Superior temporal gyrus (tissue), 1 donor: Measurements from ENCODE around the gene XAGE3.
"Not testable (repeated sequence)": the region's sequence is repeated elsewhere in the genome, so short reads cannot be mapped to it uniquely, and the experiment has no call there.

Experiments used
- DNase-seq: peaks from one replicate; pipeline ENCODE4 v3.0.0-alpha.2; 2016; ENCODE audit errors: extremely low spot score

XAGE3 gene, protein sequence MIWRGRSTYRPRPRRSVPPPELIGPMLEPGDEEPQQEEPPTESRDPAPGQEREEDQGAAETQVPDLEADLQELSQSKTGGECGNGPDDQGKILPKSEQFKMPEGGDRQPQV

DNA sequence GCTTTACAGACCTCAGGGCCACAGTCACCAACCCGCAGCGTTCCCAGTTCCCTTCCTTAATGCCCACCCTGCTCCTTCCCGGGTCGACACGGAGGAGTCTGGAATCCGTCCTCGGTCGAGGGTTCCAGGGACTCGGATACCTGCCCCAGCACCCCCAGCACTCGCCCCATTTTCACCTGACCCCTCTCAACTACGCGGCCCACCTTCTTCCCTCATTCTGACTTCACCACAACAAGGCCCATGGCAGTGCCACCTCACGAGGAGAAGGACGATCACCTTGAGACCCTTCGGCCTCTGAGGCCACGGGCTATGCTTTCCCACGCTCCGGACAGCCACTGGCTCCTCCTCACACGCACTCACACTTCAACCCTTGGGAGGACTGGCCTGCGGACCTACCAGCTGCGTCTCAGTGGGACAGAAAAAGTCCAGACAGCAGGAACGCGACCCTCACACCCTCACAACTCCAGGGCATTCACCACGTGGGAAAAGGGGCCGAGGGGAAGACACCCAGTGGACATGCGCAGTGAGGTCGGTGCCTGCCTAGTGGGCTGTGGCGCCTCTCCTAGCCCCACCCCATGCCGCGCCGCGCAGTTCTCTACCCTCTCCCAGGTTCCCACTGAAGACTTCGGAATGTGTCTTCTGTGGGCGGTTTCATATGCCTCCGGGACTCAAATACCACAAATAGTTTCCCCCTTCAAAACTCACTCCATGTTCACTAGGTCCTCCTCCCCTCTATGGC is at the start of gene XAGE3:
TSS of gene XAGE3 (minus strand) at position 474 of the 739 bp plus-strand sequence. CDS start 950 bp downstream, outside the sequence.
- DNase-seq = no peak

DNA sequence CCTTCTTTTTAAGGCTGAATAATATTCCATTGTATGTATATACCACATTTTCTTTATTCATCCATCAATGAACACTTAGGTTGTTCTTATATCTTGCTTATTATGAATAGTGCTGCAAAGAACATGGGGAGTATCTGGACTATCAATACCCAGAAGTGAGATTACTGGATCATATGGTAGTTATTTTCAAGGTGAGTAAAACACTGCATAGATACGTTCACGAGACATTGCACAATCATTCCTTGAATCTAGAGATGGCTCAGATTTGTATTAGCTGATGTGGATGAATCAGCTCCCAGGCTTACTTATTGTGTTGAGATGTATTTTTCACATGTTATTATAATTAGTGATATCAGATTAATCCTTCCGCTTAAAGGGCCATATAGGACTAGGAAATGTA is 46.8 kb upstream of the XAGE3 start:
- DNase-seq = not testable (repeated sequence)

DNA sequence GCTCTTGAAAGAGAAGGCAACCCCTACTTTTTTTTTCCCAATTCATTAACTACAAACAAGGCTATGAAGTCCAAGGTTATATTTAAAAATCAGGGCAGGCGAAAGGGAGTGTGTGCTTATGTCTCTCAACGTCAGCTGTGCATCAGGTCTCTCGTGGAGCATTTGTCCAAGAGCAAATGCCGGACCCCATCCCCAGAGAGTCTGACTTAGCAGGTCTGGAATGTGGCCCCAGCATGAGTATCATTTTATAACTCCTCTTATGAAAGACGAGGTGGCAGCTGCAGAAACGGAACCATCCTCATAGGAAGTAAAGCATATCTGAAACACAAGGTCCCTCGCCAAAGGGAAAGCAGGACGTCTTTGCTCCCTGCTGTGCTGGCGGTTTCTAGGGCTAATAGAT is 45.8 kb upstream of the XAGE3 start:
- not testable (repeated sequence) for DNase-seq

DNA sequence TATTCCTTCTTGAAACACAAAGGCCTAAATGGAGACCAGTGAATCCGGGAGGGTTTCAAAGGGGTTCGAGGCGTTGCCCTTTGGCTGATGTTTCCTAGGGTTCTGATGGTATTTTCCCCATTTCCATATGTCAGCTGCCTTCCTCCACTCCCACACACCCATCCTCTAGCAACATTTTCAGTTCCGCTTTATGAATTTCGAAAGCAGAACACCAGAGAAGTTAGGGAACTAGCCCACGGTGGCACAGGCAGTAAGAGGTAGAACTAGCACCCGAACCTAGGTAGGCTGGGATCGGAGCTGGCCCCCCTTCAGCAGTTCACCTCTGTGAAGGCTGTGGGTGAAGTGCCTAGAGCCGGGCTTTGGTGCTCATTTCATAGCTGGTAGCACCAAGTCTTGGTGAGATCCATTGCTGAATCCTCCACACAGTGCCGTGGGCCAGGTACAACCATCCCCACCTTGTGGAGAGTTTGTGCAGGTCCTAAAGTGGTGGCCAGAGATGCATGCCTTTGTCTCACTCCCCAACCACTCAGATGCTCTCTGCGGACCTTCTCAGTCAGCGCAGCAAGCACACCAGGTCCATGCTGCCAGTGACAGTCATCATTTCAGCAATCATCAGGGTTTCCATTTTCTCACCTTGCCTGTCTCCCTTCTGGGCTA is 41.6 kb upstream of the XAGE3 start:
- not testable (repeated sequence) for DNase-seq

DNA sequence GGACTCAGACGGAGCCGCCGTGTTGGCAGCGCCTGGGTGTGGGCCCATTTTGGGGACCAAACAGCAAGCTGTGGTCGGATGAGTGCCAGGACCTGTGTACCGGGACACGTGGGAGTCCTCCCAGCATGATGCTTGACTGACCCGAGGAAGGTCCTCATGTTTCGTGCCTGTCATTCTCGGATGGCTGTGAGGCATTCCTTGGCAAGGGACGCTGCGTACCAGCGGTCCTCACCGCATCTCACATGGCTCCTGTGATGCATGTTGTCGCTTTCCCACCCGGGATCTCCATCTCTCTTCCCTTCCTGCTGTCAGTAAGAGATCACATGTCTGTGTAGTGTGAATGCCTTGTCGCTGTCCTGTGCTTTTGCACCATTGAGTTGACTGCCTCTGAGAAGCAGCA is 40.0 kb upstream of the XAGE3 start:
- not testable (repeated sequence) for DNase-seq

DNA sequence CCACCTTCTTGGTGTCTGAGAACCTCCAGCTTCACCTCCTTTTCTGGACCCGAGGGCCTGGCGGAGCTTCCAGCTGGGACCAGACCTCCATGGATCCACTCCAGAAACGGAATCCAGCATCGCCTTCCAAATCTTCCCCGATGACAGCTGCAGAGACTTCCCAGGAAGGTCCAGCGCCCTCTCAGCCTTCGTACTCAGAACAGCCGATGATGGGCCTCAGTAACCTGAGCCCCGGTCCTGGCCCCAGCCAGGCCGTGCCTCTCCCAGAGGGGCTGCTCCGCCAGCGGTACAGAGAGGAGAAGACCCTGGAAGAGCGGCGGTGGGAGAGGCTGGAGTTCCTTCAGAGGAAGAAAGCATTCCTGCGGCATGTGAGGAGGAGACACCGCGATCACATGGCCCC is 39.3 kb upstream of the XAGE3 start:
- DNase-seq = not testable (repeated sequence)

DNA sequence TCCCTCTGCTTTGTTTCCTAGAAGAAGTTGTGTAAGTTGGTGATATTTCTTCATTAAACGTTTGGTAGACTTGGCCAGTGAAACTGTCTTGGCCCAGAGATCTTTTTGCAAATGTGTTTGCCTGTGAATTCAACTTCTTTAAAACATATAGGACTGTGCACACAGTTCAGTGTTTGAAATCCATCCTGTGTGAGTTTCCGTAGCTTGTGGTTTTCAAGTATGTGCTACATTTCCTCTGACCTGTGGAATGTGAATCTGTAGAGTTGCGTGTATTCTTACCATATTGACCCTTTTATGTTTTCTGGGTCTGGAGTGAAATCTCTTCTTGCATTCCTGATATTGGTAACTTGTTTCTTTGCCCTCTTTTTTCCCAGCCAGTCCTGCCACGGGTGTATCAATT is 38.2 kb upstream of the XAGE3 start:
- DNase-seq = not testable (repeated sequence)

DNA sequence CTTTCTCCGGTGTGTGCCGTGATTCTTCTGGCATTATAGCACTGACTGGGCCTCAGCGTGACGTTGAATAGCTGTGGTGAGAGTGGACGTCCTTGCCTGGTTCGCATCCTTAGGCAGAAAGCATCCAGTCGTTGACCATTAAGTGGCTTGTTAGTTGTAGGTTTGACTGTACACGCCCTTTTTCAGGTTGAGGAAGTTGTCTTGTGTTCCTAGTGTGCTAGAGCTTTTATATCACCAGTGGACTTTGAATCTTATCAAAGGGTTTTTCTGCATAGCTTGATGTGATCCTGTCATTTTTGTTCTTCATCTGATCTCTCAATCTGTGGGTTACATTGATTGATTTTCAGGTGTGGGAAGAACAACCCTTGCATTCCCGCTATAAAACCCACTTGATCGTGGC is 37.6 kb upstream of the XAGE3 start:
- DNase-seq = not testable (repeated sequence)

DNA sequence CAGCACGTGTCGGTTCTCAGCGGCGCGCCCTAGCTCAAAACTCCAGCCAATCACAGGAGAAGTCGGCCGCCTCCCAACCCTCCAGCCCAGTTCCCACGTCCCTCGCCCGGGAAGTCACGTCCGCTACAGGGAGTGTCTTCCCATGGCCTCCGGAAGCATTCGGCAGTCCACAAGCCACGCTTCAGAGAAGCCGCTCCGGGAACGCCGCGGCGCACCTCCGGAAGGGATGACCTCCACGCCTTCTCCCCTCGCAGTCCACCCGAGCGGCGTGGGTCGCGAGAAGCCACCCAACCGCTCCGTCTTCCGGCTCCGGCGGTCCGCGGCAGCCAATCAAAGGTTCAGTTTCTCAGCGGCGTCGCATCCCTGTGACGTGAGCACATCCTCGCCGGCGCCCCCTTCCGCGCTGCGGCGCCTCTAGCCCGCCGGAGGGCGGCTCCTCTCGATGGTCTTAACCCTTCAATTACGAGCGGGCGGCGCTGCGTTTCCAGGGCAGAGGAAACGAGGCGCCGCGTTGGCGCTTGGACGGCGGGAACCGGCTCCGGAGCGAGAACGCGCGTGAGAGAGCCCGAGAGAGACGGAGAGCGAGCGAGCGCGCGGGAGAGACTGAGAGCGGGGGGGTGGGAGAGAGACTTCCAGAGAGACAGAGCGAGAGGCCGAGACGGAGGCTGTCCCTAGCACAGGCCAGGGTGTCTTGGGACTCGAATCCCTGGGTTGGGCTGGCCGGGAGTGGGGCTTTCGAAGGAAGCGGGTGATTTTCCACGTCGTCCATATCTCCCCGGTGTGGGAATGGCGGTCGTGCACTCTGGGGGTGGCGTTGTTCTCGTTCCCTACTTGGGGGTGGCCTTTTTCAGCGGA is 29.2 kb upstream of the XAGE3 start, which contains the start of gene FAM156B:
TSS of gene FAM156B (plus strand) at position 476 of the 855 bp plus-strand sequence. CDS start 9,896 bp downstream, outside the sequence.
- not testable (repeated sequence) for DNase-seq

DNA sequence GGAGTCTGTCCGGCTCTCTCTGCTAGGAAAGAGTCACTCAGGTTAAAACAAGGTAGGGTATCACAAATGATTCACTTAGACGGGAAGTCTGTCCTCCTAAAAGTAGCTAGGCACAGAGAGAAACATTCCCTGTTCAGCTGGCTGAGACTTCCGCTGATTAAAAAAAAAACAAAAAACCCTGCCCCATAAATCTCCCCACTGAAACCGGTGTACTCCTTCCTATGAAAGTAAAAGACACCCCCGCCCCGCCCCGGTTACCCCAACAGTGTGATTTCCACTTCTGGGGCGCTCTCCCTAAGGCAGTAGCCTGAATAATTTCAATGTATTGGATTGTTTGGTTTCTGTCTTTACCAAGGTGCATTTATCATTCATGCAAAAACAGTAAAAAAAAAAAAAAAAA is 28.6 kb upstream of the XAGE3 start:
- not testable (repeated sequence) for DNase-seq

DNA sequence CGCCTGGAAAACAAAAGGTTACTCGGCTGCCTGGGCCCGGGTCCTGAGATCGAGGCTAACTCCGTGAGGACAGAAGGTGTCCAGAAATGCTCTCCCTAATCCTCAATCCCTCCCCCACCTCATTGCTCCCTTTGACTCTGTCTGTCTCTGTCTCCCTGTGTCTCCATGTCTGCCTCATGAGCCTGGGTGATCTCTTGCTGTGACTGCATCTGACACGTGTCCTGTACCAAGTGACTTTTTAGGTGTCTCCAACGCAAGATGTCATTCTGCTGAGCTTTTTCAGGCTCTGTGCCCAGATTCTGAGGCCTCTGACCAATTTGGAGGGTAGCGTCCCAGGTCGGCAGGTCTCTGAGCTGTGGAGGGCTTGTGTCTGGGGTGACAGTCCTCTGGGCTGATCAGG is 20.2 kb upstream of the XAGE3 start:
- not testable (repeated sequence) for DNase-seq

DNA sequence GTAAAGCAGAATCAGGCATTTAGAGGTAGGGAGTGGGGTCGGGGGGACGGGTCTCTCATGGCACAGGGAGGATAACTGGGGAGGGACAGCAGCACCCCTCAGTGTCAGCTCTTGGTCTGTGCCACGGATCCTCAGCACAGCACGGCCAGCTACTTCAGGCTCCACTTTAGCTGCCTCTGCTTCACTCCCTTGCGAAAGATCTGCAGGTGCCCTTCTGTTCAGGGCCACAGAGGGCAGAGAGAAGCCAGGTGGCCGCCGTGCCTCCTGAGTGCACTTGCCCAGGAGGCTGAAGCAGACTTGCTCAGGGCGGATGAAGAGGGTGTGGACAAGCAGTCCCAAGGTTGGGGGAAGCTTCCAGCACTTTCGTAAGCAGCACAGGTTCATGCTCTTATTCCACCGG is 19.6 kb upstream of the XAGE3 start:
- DNase-seq = not testable (repeated sequence)

DNA sequence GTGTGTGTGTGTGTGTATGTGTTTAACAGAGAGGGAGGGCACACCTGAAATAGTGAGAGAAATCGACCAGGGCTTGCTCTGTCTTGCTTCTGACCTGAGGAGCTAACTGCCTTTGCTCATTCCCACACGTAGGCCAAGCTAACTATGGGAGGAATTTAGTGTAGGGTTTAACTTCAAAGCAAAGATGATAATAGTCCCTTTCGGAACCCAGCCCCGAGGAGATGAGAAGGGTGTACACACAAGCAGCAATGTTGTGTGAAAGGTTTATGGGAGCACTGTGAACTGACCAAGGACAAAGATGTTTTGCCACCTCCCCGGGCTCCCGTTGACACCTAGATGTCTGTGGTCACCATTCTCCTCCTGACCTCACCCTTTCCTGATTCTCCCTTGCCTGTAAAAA is 8.5 kb upstream of the XAGE3 start:
- not testable (repeated sequence) for DNase-seq

DNA sequence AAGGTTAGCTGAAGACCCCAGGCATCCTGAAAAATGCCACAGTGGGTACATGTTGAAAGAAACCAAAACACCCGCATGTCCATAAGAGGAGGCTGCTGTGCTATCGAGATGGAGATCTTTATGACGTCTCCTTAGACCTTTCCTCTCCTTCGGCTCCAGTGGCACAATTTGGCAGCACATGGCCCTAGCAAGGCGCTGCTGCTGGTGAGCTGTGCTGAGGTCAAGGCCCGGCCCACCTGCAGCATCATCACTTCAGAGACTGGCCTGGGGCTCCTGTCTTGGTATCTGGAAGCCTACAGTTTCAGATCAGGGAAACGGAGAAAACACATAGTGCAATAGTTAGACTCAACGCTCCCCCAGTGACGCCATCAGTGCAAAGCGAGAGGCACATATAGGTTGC is 7.6 kb upstream of the XAGE3 start:
- DNase-seq = not testable (repeated sequence)

DNA sequence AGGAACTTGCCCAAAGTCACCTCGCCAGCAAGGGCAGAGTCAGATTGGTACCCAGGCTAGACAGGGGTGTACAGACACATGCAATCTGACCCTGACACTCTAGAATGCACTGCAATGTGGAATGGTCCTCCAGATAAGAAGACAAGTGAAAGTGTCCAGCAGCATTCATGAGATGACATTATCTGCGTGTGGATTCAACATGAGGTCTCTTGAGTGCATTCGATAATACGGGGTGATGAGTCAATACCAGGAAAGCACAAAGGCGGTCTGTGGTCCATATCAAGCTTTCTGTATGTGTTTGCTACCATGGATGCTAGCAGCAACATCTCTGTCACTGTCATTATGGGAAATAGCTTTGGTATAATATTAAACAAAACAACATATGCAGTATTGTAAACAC is 6.8 kb upstream of the XAGE3 start:
- DNase-seq = no peak

DNA sequence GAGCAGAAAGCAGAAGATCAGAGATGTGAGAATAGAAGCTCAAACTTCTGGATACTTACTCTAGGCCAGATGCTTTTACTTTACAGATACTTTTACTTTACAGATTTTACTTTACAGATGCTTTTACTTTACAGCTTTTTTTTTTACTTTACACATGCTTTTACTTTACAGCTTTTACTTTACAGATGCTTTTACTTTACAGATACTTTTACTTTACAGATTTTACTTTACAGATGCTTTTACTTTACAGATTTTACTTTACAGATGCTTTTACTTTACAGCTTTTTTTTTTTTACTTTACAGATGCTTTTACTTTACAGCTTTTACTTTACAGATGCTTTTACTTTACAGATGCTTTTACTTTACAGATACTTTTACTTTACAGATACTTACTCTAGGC is 5.9 kb upstream of the XAGE3 start:
- not testable (repeated sequence) for DNase-seq

DNA sequence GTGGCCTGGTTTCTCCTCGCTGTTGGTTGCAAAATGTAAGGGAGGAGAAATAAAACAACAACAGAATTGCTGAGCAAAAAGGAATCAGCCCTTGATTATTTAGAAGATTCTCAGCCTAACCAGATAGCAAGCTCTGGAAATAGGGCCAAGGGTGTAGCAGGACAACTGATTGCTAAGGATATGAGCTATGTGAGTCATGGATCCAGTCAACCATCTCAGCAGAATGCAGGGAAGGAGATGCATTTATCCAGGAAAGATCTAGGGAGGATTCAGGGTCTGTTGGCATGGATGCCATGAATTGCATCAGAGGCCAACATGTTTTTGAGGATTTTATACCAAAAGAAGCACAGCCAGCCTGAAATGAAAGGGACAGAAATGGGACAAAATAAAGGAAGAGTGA is 2.2 kb upstream of the XAGE3 start:
- DNase-seq = no peak

DNA sequence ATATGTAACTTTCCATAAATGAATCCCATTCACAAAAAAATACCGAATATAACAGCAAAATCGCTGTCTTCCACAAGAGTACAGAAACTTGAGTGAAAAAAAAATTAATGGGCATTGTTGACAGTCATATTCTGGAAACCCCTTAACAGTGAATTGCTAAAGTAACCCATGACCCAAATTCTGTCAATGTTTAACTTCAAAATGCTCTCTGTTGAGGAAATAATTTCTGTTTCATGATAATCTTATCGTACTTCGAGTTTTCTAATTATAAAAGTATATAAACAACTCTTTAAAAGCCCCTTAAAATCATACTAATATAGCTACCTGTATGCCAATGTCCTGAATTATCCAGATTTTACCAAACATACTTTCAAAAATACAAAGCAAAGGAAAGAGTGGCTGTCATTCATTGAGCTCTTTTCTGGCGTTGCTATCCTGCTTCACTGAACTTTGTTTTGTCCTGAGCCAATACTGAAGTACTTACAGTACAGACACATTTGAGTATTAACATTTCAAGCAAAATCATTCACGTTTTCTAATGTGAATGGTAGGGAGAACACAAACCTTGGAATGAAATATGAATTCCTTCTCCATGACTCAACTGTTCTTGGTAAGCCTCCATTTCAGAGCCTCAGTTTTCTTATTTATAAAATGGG is 2.4 kb downstream of the XAGE3 start:
- DNase-seq = no peak

DNA sequence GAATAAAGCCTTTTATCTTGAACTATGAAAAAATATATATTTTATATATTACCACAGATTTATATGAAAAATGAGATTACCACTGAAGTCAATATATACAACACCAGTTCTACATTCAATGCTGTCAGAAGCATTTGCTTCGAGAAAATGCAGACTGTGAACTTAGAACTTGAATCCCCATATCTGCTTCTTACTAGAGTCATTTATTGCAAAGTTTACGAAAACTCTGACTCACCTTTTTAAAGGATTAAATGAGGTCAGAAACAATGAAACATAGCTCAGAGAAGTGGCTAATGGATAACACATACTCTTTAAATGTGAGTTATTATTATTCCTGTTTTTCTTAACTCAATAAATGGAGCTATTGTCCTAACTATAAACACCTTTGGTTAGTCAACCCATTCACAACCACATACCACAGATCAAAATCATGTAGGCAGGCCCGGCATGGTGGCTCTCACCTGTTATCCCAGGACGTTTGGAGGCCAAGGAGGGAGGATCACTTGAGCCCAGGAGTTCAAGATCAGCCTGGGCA is 10.8 kb downstream of the XAGE3 start:
- DNase-seq = not testable (repeated sequence)

DNA sequence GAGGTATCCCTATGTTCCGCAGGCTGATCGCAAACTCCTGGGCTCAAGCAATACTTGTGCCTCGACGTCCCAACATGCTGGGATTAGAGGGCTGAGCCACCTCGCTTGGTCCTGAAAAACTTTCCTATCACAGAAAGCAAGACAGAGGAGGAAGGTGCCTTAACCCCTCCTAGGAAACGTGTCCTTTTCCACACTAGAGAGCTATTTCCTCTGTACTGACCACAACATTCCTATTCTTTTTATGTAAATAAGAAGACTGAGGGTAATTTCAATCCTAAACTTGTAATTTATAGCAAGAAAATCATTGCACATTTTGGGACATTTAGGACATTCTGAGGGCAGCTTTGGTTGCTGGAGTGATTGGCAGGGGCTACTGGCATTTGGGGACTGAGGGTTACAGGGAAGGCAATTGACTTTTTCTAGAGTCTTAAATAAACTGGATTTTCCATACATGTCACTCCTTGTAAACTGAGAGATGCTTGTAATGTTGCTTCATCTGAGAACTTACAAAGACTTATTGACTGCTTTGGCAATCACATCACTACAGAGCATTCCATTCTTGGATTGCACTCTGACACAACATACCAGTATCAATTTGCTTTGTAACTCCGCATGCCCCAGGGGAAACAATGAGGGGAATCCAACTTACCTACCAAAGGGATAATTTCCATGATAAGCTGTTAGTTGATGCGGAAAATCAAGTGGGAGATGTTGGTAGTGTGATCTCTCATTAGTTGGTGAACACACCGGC is 15.6 kb downstream of the XAGE3 start:
- no peak for DNase-seq
